EL (cell line): ENCODE measurements around the gene VPS54.
A peak's percentile ranks its signal among the peaks of the same experiment; 100 is the strongest.

Experiments used
- DNase-seq: peaks from one replicate; pipeline ENCODE4 v3.0.0-alpha.2; 2016

Gene VPS54, protein sequence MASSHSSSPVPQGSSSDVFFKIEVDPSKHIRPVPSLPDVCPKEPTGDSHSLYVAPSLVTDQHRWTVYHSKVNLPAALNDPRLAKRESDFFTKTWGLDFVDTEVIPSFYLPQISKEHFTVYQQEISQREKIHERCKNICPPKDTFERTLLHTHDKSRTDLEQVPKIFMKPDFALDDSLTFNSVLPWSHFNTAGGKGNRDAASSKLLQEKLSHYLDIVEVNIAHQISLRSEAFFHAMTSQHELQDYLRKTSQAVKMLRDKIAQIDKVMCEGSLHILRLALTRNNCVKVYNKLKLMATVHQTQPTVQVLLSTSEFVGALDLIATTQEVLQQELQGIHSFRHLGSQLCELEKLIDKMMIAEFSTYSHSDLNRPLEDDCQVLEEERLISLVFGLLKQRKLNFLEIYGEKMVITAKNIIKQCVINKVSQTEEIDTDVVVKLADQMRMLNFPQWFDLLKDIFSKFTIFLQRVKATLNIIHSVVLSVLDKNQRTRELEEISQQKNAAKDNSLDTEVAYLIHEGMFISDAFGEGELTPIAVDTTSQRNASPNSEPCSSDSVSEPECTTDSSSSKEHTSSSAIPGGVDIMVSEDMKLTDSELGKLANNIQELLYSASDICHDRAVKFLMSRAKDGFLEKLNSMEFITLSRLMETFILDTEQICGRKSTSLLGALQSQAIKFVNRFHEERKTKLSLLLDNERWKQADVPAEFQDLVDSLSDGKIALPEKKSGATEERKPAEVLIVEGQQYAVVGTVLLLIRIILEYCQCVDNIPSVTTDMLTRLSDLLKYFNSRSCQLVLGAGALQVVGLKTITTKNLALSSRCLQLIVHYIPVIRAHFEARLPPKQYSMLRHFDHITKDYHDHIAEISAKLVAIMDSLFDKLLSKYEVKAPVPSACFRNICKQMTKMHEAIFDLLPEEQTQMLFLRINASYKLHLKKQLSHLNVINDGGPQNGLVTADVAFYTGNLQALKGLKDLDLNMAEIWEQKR

DNA sequence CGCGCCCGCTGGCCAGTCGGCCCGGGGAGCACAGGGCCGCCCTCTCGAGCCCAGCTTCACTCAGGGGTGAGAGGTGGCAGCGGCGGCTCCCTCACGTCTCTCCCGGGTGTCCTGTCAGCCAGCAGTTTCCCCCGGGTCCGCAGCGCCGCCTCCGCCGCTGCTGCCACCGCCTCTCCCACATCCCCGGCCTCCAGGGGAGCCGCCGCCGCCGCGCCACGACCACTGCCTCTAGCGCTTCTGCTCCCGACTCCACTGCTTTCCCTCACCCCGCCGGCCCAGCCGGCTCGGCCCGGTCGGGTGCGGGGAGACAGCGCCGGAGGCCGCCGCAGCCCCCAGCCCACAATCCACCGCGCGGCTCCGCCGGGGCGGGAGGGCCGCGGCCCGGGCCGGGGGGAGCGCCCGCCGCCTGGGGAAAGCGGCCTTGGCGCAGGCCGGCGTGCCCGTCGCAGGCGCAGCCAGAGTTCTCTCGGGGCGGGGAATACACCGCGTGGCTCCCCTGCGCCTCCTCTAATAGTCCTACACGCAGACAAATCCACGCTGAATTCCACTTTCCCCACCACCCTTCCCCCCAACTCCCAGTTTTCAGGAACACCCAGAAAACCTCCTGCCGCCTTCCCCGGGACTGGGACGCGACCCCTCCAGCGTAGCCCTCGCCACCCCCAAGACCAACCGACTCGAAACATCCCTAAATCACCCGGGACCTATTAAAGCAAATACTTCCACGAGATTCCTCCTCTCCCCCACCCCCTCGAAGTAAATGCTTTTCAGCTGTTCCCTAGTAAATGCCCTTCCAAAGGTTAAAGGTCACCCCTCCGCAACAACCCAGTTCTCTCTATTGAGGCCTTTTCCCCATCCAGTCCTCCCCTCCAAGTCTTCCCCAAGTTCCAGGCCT lies at the start of gene VPS54:
Gene VPS54, minus strand, starts transcription at position 346 of the 892 bp plus-strand sequence. CDS start 35,429 bp downstream, outside the sequence.
- peak; percentile 67 for DNase-seq

- DNase-seq: no peak
These were observed 48.1 kb upstream of the VPS54 start for GRCh38 chr2:64067326-64067725.

GRCh38 chr2:64065516-64065915 lies 46.3 kb upstream of the VPS54 start:
- no peak for DNase-seq

DNA sequence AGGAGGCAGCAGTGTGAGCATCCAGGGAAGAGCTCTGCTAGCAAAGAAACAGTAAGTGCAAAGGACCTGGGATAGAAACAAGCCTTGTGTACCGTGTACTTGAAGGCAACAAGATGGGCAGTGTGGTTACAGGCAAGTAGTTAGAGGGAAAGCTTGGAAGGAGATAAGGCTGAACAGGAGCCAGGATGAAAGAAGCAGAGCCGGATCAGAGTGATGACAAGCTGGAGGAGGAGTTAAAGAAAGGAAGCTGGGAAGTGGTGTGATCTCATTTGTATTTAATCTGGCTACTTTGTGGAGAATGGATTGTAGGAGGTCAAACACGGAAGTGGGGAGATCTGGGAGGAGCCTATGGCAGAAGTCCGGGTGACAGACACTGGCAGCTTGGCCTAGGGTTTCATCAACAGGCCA lies 44.7 kb upstream of the VPS54 start:
- peak; percentile 49 for DNase-seq

DNA sequence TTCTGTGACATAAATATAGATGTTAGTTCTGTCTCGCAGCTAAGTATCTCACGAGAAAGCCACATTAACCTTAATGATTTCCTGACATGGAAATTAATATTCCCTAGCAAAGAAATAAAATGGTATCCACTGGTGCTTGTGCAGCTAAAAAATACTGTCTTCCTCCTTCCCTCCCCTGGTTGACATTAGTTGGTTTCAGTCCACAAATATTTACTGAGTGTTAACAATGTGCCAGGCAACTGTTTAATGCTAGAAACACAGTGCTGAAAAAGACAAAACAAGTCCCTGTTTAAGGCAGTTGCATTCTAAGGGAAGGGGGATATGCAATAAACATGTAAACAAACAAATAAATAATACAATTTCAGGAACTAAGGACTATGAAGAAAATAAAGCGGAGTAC lies 44.2 kb upstream of the VPS54 start:
- no peak for DNase-seq

DNA sequence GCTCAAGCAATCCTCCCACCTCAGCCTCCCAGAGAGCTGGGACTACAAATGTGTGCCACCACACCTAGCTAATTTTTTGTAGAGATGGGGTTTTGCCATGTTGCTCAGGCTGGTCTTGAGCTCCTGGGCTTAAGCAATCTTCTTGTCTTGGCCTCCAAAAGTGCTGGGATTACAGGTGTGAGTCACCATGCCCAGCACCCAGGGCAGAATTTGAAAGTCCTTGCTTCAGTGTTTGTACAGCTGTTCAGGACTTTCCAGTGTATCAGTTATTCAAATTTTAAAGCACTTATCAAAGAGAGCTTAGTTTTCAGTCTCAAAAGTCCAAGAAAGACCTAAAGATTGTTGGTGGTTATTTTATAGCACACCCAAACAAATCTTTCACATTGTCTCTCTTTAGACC lies 43.6 kb upstream of the VPS54 start:
- peak; percentile 69 for DNase-seq

DNA sequence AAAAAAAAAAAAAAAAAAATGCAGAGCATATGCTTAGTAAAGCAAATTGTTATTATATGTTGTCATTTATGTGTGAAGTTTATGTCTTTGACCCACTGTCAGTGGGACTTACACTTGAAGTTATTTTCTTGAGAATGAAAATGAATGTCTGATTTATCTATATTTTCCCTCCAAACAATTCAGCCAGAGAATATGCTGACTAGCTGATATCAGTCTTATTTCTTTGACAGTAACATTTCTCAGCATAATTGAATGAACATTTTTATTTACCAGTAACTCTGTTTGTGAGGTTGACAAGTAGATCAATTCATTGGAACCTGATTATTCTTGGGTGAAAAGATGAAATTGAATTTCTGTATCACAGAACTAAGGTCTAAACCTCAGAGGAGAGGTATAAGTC lies 40.0 kb upstream of the VPS54 start:
- no peak for DNase-seq

DNA sequence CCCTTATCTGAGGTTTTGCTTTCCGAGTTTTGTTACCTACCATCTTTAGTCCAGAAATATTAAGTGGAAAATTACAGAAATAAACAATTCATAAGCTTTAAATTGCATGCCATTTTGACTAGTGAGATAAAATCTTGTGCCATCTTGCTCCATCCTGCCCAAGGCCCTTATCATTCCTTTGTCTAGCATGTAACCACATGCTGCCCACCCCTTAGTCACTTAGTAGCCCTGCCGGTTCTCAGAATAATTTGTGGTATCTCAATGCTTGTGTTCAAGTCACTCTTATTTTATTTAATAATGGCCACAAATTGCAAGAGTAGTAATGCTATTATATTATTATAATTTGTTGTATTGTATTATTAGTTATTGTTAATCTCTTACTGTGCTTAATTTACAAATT lies 36.8 kb upstream of the VPS54 start:
- no peak for DNase-seq

DNA sequence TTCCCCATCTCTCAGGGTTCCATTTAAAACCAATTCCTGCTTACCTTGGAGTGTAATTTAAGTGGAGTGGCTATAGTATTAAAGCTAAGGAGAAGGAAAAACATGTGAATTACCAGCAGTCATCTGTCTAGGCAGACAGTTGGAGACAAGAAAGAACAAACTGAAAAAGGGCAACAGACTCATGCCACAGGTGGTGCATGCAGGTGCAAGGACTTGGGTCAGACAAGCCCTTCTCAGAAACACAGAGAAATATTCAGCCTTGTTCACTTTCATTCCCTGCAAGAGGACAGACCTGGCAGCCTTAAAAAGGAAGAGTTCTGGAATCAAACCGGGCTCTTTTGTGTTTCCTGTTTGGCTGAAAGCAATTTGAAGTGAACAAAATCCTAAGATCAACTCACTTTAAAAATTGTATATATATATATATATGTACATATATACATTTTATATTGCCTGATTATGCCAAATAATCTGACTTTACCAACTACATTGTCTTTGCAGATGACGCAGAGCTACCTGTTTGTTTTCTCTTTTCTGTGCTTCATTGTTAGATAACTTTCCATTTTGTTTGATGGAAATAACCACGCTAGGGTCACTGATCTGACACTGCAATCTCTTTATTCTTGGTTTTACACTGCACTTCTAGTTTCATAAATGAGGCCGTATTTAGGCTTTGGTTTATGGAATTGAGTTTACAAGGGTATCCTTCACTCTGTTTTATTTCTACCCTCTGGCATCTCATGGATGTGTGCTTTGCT lies 35.1 kb upstream of the VPS54 start:
- no peak for DNase-seq

- no peak for DNase-seq
These were observed 33.4 kb upstream of the VPS54 start for GRCh38 chr2:64052463-64053241.

DNA sequence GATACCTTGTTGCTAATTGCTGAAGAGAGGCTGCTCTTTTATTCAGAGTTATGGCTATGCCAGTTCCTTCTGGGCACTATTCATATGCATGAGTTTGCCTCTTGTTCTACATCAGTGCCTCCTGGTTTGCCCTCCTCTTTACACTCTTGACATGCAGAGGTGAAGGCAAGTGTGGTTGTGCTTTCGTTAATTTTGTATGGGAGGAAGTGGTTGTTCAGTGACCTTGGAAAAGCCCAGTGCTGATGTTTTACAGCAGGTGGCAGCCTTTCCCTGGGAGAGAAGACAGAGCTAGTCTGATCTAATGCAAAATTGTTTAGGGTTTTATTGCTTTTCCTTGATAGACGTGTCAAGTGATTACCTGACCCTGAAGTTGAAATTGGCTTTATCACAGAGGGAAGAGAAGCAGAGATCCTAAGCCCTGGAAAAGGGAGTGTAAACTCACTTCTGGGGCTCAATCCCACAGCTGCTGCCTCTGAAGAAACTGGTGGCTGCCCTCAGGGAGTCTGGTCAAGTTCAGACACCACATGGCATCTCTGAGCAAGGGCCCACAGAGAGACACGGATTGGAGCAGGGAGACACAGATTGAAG lies 30.5 kb upstream of the VPS54 start:
- DNase-seq: peak; percentile 67

DNA sequence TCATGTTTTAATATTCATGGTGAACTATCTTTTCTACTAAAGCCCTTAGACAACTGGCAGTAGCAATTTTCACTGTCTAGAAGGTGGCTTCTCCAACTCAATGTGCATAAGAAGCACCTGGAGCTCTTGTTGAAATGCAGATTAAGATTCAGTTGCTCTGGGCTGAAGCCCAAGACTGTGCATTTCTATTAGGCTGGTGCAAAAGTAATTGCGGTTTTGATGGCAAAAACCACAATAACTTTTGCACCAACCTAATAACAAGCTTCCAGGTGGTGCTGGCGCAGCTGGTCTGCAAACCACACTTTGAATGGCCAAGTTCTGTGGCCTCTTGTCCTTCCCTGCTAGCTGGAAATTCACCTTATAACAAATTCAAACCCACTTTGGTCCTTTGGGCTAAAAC lies 26.7 kb upstream of the VPS54 start:
- DNase-seq: no peak

GRCh38 chr2:64040161-64040560 lies 20.9 kb upstream of the VPS54 start:
- DNase-seq: no peak

DNA sequence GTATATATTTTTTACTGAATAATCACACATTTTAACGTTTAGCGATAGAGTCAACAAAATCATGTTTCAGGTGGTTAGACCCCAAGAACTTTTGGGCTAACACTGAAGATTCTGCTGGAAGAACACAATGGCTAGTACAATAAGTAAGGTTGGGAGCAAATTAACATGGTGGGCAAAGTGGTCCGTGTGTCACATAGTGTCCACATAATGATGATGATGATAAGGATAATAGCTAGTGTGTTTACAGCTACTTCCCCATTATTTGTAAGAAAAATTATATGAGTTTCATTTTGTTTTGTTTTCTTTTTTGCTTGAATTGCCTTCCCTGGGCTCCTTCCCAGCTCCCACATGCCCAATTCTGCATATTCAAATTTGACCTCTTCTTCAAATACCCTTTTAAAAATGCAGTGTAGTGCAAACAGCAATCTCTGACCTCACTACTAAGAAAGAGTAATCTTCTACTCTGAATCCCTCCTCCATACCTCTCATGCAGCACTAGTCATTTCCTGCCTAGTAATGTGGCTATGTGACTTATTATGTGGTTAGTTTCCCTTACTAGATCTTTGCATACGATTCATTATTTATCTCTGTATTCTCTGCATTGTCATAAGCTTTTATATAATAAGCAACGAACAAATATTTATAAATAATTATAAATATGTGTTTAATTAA lies 16.9 kb upstream of the VPS54 start:
- DNase-seq: peak; percentile 69

GRCh38 chr2:64035072-64035942 lies 16.1 kb upstream of the VPS54 start:
- no peak for DNase-seq

GRCh38 chr2:64029116-64029665 lies 10.0 kb upstream of the VPS54 start:
- DNase-seq: no peak

- no peak for DNase-seq
These were observed 6.5 kb upstream of the VPS54 start for GRCh38 chr2:64025741-64026140.

DNA sequence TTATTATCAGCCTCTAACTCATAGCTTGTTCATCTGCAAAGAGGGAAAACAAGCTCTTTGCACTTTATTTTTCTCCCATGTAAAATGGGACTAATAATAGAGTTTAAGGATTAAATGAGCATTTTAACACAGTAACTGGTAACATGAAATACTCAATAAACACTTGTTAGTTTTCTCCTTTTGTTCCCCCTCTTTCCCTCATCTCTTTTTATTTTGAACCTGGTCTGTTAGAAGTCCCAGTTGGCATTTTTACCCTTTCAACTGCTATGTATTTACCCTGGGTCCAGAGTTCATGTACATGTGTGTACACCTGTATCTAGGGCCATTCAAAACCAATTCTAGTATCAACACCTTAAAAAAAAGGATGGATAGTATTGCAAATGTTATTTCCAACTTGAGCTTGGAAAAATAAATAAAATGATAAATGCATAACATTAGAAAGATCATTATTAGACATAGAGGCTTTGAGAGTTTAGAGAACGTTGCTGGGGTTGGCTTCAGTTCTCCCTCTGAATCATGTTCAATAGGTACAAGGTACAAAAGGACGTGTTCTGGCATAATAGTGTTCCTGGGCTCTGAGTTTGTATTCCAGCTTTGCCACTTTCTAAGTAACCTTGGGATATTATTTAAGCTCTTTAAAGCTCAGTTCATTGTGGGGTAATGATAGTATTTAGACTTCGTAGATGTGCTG lies 5.2 kb upstream of the VPS54 start:
- no peak for DNase-seq
